DOHH2 (cell line): ENCODE results near the gene SIK2.
"Not testable (repeated sequence)": the region's sequence is repeated elsewhere in the genome, so short reads cannot be mapped to it uniquely, and the experiment has no call there.

ENCODE experiments used
- H3F3A ChIP-seq: fragments of 200-600 bp; sonication (generic), shearing (Covaris generic); 2 replicates; pipeline ENCODE4 v1.6.0; 2016; ENCODE audit warnings: antibody characterized with exemption, mild to moderate bottlenecking; ENCODE audit not compliant: control insufficient read depth, insufficient read depth
- H3K27ac ChIP-seq: fragments of 200-600 bp; sonication (generic); 2 replicates; pipeline ENCODE4 v1.5.1; 2014; ENCODE audit warnings: low read depth, mild to moderate bottlenecking, low read length, moderate library complexity
- H3K27me3 ChIP-seq: fragments of 200-600 bp; sonication (generic); 2 replicates; pipeline ENCODE4 v1.6.1; 2014; ENCODE audit warnings: mild to moderate bottlenecking, low read length, mixed read lengths; ENCODE audit not compliant: control insufficient read depth
- H3K36me3 ChIP-seq: fragments of 200-600 bp; sonication (generic); 2 replicates; pipeline ENCODE4 v1.6.1; 2014; ENCODE audit warnings: mild to moderate bottlenecking, low read length, moderate library complexity, mixed read lengths; ENCODE audit not compliant: control insufficient read depth
- H3K4me1 ChIP-seq: fragments of 200-600 bp; sonication (generic); 2 replicates; pipeline ENCODE4 v1.6.1; 2014; ENCODE audit warnings: mild to moderate bottlenecking, low read length, mixed read lengths; ENCODE audit not compliant: control insufficient read depth
- H3K4me2 ChIP-seq: fragments of 200-600 bp; sonication (generic); 2 replicates; pipeline ENCODE4 v1.6.0; 2014; ENCODE audit warnings: mild to moderate bottlenecking, low read length, moderate library complexity
- H3K4me3 ChIP-seq: fragments of 200-600 bp; sonication (generic); 2 replicates; pipeline ENCODE4 v1.5.1; 2014; ENCODE audit warnings: mild to moderate bottlenecking, low read length, mixed read lengths
- H3K79me2 ChIP-seq: fragments of 200-600 bp; sonication (generic); 2 replicates; pipeline ENCODE4 v1.6.1; 2014; ENCODE audit warnings: mild to moderate bottlenecking, low read length, mixed read lengths; ENCODE audit not compliant: control insufficient read depth
- H3K9me2 ChIP-seq: fragments of 200-600 bp; sonication (generic); replicated peaks from 2 replicates; pipeline ENCODE4 v1.6.1; 2014; ENCODE audit warnings: mild to moderate bottlenecking, low read length, mixed read lengths; ENCODE audit not compliant: control insufficient read depth
- H3K9me3 ChIP-seq: fragments of 200-600 bp; sonication (generic); 2 replicates; pipeline ENCODE4 v1.6.1; 2014; ENCODE audit warnings: antibody characterized with exemption, low read length, mixed read lengths; ENCODE audit not compliant: control insufficient read depth, insufficient read depth
- H4K20me1 ChIP-seq: fragments of 200-600 bp; sonication (generic); 2 replicates; pipeline ENCODE4 v1.6.0; 2014; ENCODE audit warnings: low read depth, mild to moderate bottlenecking, antibody characterized with exemption, low read length, moderate library complexity; ENCODE audit not compliant: control insufficient read depth, insufficient read depth
- CTCF ChIP-seq: fragments of 200-600 bp; sonication (generic); IDR thresholded peaks from one replicate; pipeline ENCODE4 v1.5.1; 2014; ENCODE audit warnings: antibody characterized with exemption, mild to moderate bottlenecking, low read depth, low read length; ENCODE audit not compliant: poor library complexity, severe bottlenecking
- EZH2phosphoT487 ChIP-seq: fragments of 200-600 bp; sonication (generic); IDR thresholded peaks from 2 replicates; pipeline ENCODE4 v1.6.1; 2017; ENCODE audit warnings: borderline replicate concordance, mild to moderate bottlenecking, antibody characterized with exemption, low read length, moderate library complexity, mixed read lengths

The SIK2 gene

DNA sequence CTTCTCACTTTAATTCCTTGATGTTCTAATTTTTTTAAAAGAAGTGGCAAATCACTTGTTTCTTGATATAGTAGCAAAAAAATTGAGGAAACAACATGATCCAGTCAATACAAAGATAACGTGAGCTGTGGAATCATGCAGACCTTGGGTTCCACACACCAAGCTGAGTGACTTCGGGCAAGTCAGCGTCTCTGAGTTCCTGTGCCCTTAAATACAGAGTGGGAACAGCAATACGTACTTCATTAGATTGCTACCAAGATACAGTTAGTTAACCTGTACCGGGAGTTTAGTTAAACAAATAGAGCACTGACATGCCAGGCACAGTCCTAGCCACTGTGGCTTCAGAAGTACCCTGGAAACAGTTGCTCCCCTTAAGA, 105.4 kb downstream of the SIK2 start:
- Histone ChIP-seq H3K36me3 (peaks cover 59% of the 10 kb centered on the region), H3K27me3 (no peaks in the 10 kb centered on the region), H4K20me1 (no peaks in the 10 kb centered on the region), H3K4me3 (no peak overlapping the region), H3K4me2 (no peak overlapping the region), H3K9me3 (no peaks in the 10 kb centered on the region), H3K4me1 (no peaks in the 10 kb centered on the region), H3K79me2 (no peaks in the 10 kb centered on the region), H3K27ac (no peak overlapping the region), H3F3A (no peaks in the 10 kb centered on the region), H3K9me2 (no peaks in the 10 kb centered on the region)
- TF ChIP-seq CTCF (no peak), EZH2phosphoT487 (no peak)

DNA sequence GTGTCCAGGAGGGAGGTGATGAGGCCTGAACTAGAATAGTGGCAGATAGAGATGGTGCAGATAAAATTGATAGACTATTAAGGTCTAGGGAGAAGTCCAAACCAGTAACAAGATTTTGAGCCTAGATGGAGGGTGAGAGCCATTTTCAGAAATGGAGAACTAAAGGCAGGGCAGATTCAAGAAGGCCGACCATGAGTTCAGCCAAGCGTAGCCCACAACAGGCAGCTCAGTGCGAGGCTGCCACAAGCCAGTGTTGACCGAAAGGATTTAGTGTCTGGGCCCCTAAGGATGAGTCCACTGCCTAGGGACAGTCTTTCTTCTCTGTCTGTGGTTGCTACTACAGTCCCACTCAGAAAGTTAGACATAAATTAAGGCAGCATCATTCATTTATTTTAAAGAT, 112.3 kb downstream of the SIK2 start:
- H3K36me3 ChIP-seq, result peaks cover 51% of the 10 kb centered on the region
- H4K20me1 ChIP-seq, result no peaks in the 10 kb centered on the region
- no peaks in the 10 kb centered on the region for H3K79me2 ChIP-seq
- no peaks in the 10 kb centered on the region for H3K9me2 ChIP-seq
- H3K4me2 ChIP-seq, result peak overlapping the region; percentile 72
- peaks cover 9% of the 10 kb centered on the region for H3F3A ChIP-seq
- H3K4me3 ChIP-seq, result peak overlapping the region; percentile 56
- peaks cover 48% of the 10 kb centered on the region for H3K4me1 ChIP-seq
- H3K27me3 ChIP-seq, result no peaks in the 10 kb centered on the region
- TF ChIP-seq EZH2phosphoT487 (no peak), CTCF (no peak)
- H3K27ac ChIP-seq, result peak overlapping the region; percentile 79
- H3K9me3 ChIP-seq, result no peaks in the 10 kb centered on the region

DNA sequence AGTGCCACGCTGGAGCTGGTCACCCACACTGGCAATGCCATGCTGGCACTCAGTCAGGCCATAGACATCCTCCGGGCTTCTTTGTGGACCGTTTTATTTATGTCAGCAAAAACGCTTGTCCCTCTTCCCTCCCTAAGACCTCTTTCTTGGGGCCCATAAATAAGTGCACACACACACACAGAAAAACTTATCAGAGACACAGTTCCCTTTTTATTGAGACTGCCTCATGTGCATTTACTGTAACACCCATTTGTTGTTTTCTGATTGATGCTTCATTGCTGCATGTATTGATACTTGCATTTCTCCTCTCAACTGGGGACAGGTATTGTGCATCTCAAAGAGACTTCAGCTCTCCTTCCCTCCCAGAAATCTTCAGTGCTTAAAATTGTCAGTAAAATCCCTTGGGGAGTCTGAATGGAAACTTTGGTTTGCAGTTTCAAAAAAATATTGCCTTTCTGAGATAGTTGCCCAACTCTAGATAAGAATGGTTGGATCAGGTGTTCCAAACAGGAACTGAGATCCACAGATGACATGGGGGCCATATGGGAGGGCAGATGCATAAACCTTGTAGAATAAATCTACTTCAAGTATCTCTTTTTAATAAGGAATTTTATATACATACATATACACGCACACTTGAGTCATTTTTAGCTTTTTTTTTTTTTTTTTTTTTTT, 113.0 kb downstream of the SIK2 start:
- Histone ChIP-seq H3K4me1 (peaks cover 48% of the 10 kb centered on the region), H3K9me3 (no peaks in the 10 kb centered on the region), H3K4me2 (peak overlapping the region; percentile 72), H3K4me3 (peak overlapping the region; percentile 56), H3K79me2 (no peaks in the 10 kb centered on the region), H3K36me3 (peaks cover 58% of the 10 kb centered on the region), H4K20me1 (no peaks in the 10 kb centered on the region), H3K27ac (peak overlapping the region; percentile 79), H3K9me2 (no peaks in the 10 kb centered on the region), H3K27me3 (no peaks in the 10 kb centered on the region), H3F3A (peaks cover 9% of the 10 kb centered on the region)
- TF ChIP-seq CTCF (no peak), EZH2phosphoT487 (no peak)

DNA sequence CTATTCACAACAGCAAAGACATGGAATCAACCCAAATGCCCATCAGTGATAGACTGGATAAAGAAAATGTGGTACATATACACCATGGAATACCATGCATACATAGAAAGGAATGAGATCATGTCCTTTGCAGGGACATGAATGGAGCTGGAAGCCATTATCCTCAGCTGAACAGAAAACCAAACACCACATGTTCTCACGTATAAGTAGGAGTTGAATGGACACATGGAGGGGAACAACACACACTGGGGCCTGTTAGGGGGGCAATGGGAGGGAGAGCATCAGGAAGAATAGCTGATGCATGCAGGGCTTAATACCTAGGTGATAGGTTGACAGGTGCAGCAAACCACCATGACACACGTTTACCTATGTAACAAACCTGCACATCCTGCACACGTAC, 115.4 kb downstream of the SIK2 start:
- not testable (repeated sequence) for H3K27ac ChIP-seq, H3K27me3 ChIP-seq, H4K20me1 ChIP-seq, H3F3A ChIP-seq, H3K4me3 ChIP-seq, H3K79me2 ChIP-seq, H3K9me3 ChIP-seq, H3K9me2 ChIP-seq
- Histone ChIP-seq H3K4me2 (peak overlapping the region; percentile 30; the same call in 1 of the 2 replicates), H3K4me1 (peaks cover 48% of the 10 kb centered on the region), H3K36me3 (peaks cover 72% of the 10 kb centered on the region)
